ENCODE results near the gene ANXA11.

The ANXA11 gene

DNA sequence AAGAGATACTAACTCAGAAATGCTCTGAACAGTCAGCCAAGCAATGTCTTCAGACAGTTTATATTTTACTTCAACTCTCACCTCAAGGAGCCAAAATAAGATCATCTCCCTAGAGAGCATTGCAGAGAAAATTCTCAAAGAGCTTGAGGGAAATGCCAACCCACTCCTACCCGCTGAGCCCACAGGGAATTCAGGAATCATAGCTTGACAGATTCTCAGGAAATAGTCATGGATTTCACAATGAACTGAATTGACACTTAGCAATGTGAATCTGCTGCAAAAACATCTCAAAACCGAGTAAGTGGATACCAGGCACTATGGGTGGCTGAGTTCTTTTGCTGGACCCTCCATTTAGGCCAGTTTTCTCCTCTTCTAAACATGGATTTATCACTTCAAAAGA lies 82.6 kb downstream of the ANXA11 start:
- H3K27ac ChIP-seq (ENCODE audit: low read depth, low read length), result no peak overlapping the region
- no peaks in the 10 kb centered on the region for H3K36me3 ChIP-seq (ENCODE audit: control insufficient read depth, low read length)
- no peaks in the 10 kb centered on the region for H3K9me2 ChIP-seq (replicated peaks; ENCODE audit: control insufficient read depth, low read length)
- no peaks in the 10 kb centered on the region for H4K20me1 ChIP-seq (ENCODE audit: control insufficient read depth, insufficient read depth, low read depth, low read length)
- TF ChIP-seq EZH2phosphoT487 (IDR thresholded peaks at IDR 0.05; ENCODE audit: borderline replicate concordance, low read length), result no peak
- no peak for TF ChIP-seq CTCF (IDR thresholded peaks at IDR 0.05; ENCODE audit: low read depth, low read length, poor library complexity, severe bottlenecking)
- H3F3A ChIP-seq (ENCODE audit: control insufficient read depth, insufficient read depth), result no peaks in the 10 kb centered on the region
- H3K79me2 ChIP-seq (ENCODE audit: control insufficient read depth, low read length), result no peaks in the 10 kb centered on the region
- no peaks in the 10 kb centered on the region for H3K9me3 ChIP-seq (ENCODE audit: control insufficient read depth, insufficient read depth, low read length)
- H3K4me1 ChIP-seq (ENCODE audit: control insufficient read depth, low read length), result no peaks in the 10 kb centered on the region
- H3K4me3 ChIP-seq (ENCODE audit: low read length), result no peak overlapping the region
- H3K4me2 ChIP-seq (ENCODE audit: low read length), result no peak overlapping the region
- 0 out of 2 replicates have a peak, but pooled peaks cover 2% of the 10 kb centered on the region for H3K27me3 ChIP-seq (ENCODE audit: control insufficient read depth, low read length)

GRCh38 chr10:80122110-80122710 lies 83.1 kb downstream of the ANXA11 start:
- no peaks in the 10 kb centered on the region for H3K79me2 ChIP-seq (ENCODE audit: control insufficient read depth, low read length)
- no peaks in the 10 kb centered on the region for H3F3A ChIP-seq (ENCODE audit: control insufficient read depth, insufficient read depth)
- no peaks in the 10 kb centered on the region for H3K9me3 ChIP-seq (ENCODE audit: control insufficient read depth, insufficient read depth, low read length)
- no peaks in the 10 kb centered on the region for H3K9me2 ChIP-seq (replicated peaks; ENCODE audit: control insufficient read depth, low read length)
- H3K27me3 ChIP-seq (ENCODE audit: control insufficient read depth, low read length), result 0 out of 2 replicates have a peak, but pooled peaks cover 2% of the 10 kb centered on the region
- TF ChIP-seq CTCF (IDR thresholded peaks at IDR 0.05; ENCODE audit: low read depth, low read length, poor library complexity, severe bottlenecking) (no peak), EZH2phosphoT487 (IDR thresholded peaks at IDR 0.05; ENCODE audit: borderline replicate concordance, low read length) (no peak)
- H3K4me1 ChIP-seq (ENCODE audit: control insufficient read depth, low read length), result no peaks in the 10 kb centered on the region
- H3K4me3 ChIP-seq (ENCODE audit: low read length), result no peak overlapping the region
- H3K36me3 ChIP-seq (ENCODE audit: control insufficient read depth, low read length), result no peaks in the 10 kb centered on the region
- H3K4me2 ChIP-seq (ENCODE audit: low read length), result no peak overlapping the region
- no peak overlapping the region for H3K27ac ChIP-seq (ENCODE audit: low read depth, low read length)
- H4K20me1 ChIP-seq (ENCODE audit: control insufficient read depth, insufficient read depth, low read depth, low read length), result no peaks in the 10 kb centered on the region

DNA sequence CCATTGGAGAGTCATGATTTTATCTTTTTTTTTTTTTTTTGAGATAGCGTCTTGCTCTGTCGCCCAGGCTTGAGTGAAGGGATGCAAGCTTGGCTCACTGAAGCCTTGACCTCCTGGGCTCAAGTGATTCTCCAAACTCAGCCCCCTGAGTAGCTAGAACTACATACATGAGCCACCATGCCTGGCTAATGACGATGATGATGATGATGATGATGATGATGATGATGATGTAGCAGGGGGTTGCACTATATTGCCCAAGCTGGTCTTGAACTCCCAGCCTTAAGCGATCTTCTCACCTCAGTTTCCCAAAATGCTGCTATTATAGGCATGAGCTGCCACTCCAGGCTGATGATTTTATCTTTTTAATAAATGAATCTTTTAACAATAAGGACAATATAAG lies 86.7 kb downstream of the ANXA11 start:
- Histone ChIP-seq H3K9me3 (ENCODE audit: control insufficient read depth, insufficient read depth, low read length) (no peaks in the 10 kb centered on the region), H3K4me2 (ENCODE audit: low read length) (no peak overlapping the region), H3K27me3 (ENCODE audit: control insufficient read depth, low read length) (0 out of 2 replicates have a peak, but pooled peaks cover 2% of the 10 kb centered on the region), H3K27ac (ENCODE audit: low read depth, low read length) (no peak overlapping the region), H3K9me2 (replicated peaks; ENCODE audit: control insufficient read depth, low read length) (no peaks in the 10 kb centered on the region), H3K4me1 (ENCODE audit: control insufficient read depth, low read length) (no peaks in the 10 kb centered on the region), H3K36me3 (ENCODE audit: control insufficient read depth, low read length) (no peaks in the 10 kb centered on the region), H4K20me1 (ENCODE audit: control insufficient read depth, insufficient read depth, low read depth, low read length) (no peaks in the 10 kb centered on the region), H3K79me2 (ENCODE audit: control insufficient read depth, low read length) (no peaks in the 10 kb centered on the region), H3F3A (ENCODE audit: control insufficient read depth, insufficient read depth) (no peaks in the 10 kb centered on the region), H3K4me3 (ENCODE audit: low read length) (no peak overlapping the region)
- no peak for TF ChIP-seq EZH2phosphoT487 (IDR thresholded peaks at IDR 0.05; ENCODE audit: borderline replicate concordance, low read length)
- no peak for TF ChIP-seq CTCF (IDR thresholded peaks at IDR 0.05; ENCODE audit: low read depth, low read length, poor library complexity, severe bottlenecking)

Measured in DOHH2 (cell line).